Measurements from ENCODE around the gene PTGER1.

The PTGER1 gene

GRCh38 chr19:14517840-14518505, 42.8 kb upstream of the PTGER1 start, which contains the start of gene DNAJB1:
Gene DNAJB1, minus strand, starts transcription at chr19:14518397. Its CDS starts 48 bp downstream, at chr19:14518349.
- Histone ChIP-seq H3K27me3 (ENCODE audit: control insufficient read depth in 1 of 2, insufficient read depth in 1 of 2, low read length in 2 of 2) (no peaks in the 10 kb centered on the region), H3K9ac (ENCODE audit: low read length) (peak within 1 kb of the TSS; percentile 98), H3K36me3 (ENCODE audit: control insufficient read depth in 1 of 2, insufficient read depth in 2 of 2, low read depth in 1 of 2, low read length in 2 of 2) (peaks cover 32 to 39% of the 10 kb centered on the region in 2 experiments), H3K27ac (ENCODE audit: low read length, poor library complexity, severe bottlenecking) (peak within 1 kb of the TSS; percentile 91), H2AFZ (ENCODE audit: low read depth, low read length) (peak within 1 kb of the TSS; percentile 72), H4K91ac (ENCODE audit: low read length) (peak within 1 kb of the TSS; percentile 93), H2BK120ac (ENCODE audit: low read depth, low read length) (peak within 1 kb of the TSS; percentile 85), H3K4me3 (ENCODE audit: insufficient read depth in 1 of 2, low read depth in 1 of 2, low read length in 2 of 2) (peak within 1 kb of the TSS; percentile 89 to 99), H4K8ac (ENCODE audit: low read length) (peak within 1 kb of the TSS; percentile 91), H2BK5ac (ENCODE audit: low read depth, low read length, poor library complexity, severe bottlenecking) (peak within 1 kb of the TSS; percentile 94), H3K4me1 (ENCODE audit: control insufficient read depth, insufficient read depth, low read depth, low read length) (peaks cover 30% of the 10 kb centered on the region), H3K4ac (ENCODE audit: low read depth in 1 of 2, low read length in 2 of 2) (peak within 1 kb of the TSS; percentile 91 to 96), H3K18ac (ENCODE audit: low read depth in 1 of 2, low read length in 2 of 2) (peak within 1 kb of the TSS; percentile 92 to 99), H2AK5ac (ENCODE audit: low read length, severe bottlenecking) (peak within 1 kb of the TSS; percentile 82), H3K4me2 (ENCODE audit: low read length, poor library complexity, severe bottlenecking) (peak within 1 kb of the TSS; percentile 83), H3K23ac (ENCODE audit: low read length in 2 of 2) (peak within 1 kb of the TSS in 1 of 2 experiments; percentile 96), H2BK15ac (ENCODE audit: low read depth, poor library complexity, severe bottlenecking) (peak within 1 kb of the TSS; percentile 97), H3K9me3 (ENCODE audit: control insufficient read depth, low read length) (no peaks in the 10 kb centered on the region), H3K14ac (ENCODE audit: low read length in 2 of 2) (peak within 1 kb of the TSS in 1 of 2 experiments; percentile 99), H2BK12ac (ENCODE audit: low read length in 2 of 2) (peak within 1 kb of the TSS; percentile 74 to 95), H3K79me1 (replicated peaks; ENCODE audit: low read length, poor library complexity, severe bottlenecking) (peaks cover 4% of the 10 kb centered on the region)
- peak; percentile 92 for DNase-seq
- WGBS, result under 1% methylated on average over 43 of the region's 82 CpGs

- Histone ChIP-seq H3K4me3 (ENCODE audit: insufficient read depth in 1 of 2, low read depth in 1 of 2, low read length in 2 of 2) (peak overlapping the region; percentile 89 to 99), H2BK15ac (ENCODE audit: low read depth, poor library complexity, severe bottlenecking) (peak overlapping the region; percentile 30), H3K9me3 (ENCODE audit: control insufficient read depth, low read length) (no peaks in the 10 kb centered on the region), H3K4me1 (ENCODE audit: control insufficient read depth, insufficient read depth, low read depth, low read length) (peaks cover 30% of the 10 kb centered on the region), H3K27me3 (ENCODE audit: control insufficient read depth in 1 of 2, insufficient read depth in 1 of 2, low read length in 2 of 2) (no peaks in the 10 kb centered on the region), H2BK5ac (ENCODE audit: low read depth, low read length, poor library complexity, severe bottlenecking) (peak overlapping the region; percentile 36), H3K4ac (ENCODE audit: low read depth in 1 of 2, low read length in 2 of 2) (peak overlapping the region in 1 of 2 experiments; percentile 85), H4K91ac (ENCODE audit: low read length) (no peak overlapping the region), H2AK5ac (ENCODE audit: low read length, severe bottlenecking) (no peak overlapping the region), H4K8ac (ENCODE audit: low read length) (no peak overlapping the region), H3K14ac (ENCODE audit: low read length in 2 of 2) (peak overlapping the region in 1 of 2 experiments; percentile 39), H3K9ac (ENCODE audit: low read length) (peak overlapping the region; percentile 98), H2BK120ac (ENCODE audit: low read depth, low read length) (no peak overlapping the region), H3K23ac (ENCODE audit: low read length in 2 of 2) (peak overlapping the region in 1 of 2 experiments; percentile 96), H2AFZ (ENCODE audit: low read depth, low read length) (no peak overlapping the region), H2BK12ac (ENCODE audit: low read length in 2 of 2) (peak overlapping the region in 1 of 2 experiments; percentile 67), H3K4me2 (ENCODE audit: low read length, poor library complexity, severe bottlenecking) (peak overlapping the region; percentile 83), H3K27ac (ENCODE audit: low read length, poor library complexity, severe bottlenecking) (peak overlapping the region; percentile 31), H3K36me3 (ENCODE audit: control insufficient read depth in 1 of 2, insufficient read depth in 2 of 2, low read depth in 1 of 2, low read length in 2 of 2) (peaks cover 32 to 39% of the 10 kb centered on the region in 2 experiments), H3K18ac (ENCODE audit: low read depth in 1 of 2, low read length in 2 of 2) (peak overlapping the region in 1 of 2 experiments; percentile 91), H3K79me1 (replicated peaks; ENCODE audit: low read length, poor library complexity, severe bottlenecking) (peaks cover 7% of the 10 kb centered on the region)
- WGBS, result under 1% methylated on average over 25 of the region's 32 CpGs
- DNase-seq, result no peak
Measured at GRCh38 chr19:14517446-14517839, 42.3 kb upstream of the PTGER1 start.

- Histone ChIP-seq H4K91ac (ENCODE audit: low read length) (no peak overlapping the region), H4K8ac (ENCODE audit: low read length) (no peak overlapping the region), H3K79me1 (replicated peaks; ENCODE audit: low read length, poor library complexity, severe bottlenecking) (peaks cover 7% of the 10 kb centered on the region), H3K14ac (ENCODE audit: low read length in 2 of 2) (peak overlapping the region in 1 of 2 experiments; percentile 71), H3K27me3 (ENCODE audit: control insufficient read depth in 1 of 2, insufficient read depth in 1 of 2, low read length in 2 of 2) (no peaks in the 10 kb centered on the region), H2AFZ (ENCODE audit: low read depth, low read length) (no peak overlapping the region), H3K4me3 (ENCODE audit: insufficient read depth in 1 of 2, low read depth in 1 of 2, low read length in 2 of 2) (peak overlapping the region; percentile 89 to 99), H2BK15ac (ENCODE audit: low read depth, poor library complexity, severe bottlenecking) (no peak overlapping the region), H3K18ac (ENCODE audit: low read depth in 1 of 2, low read length in 2 of 2) (peak overlapping the region in 1 of 2 experiments; percentile 37), H3K9me3 (ENCODE audit: control insufficient read depth, low read length) (no peaks in the 10 kb centered on the region), H2BK5ac (ENCODE audit: low read depth, low read length, poor library complexity, severe bottlenecking) (no peak overlapping the region), H3K27ac (ENCODE audit: low read length, poor library complexity, severe bottlenecking) (peak overlapping the region; percentile 31), H3K4me2 (ENCODE audit: low read length, poor library complexity, severe bottlenecking) (peak overlapping the region; percentile 83), H3K4me1 (ENCODE audit: control insufficient read depth, insufficient read depth, low read depth, low read length) (peaks cover 30% of the 10 kb centered on the region), H3K9ac (ENCODE audit: low read length) (peak overlapping the region; percentile 98), H3K4ac (ENCODE audit: low read depth in 1 of 2, low read length in 2 of 2) (no peak overlapping the region), H3K23ac (ENCODE audit: low read length in 2 of 2) (peak overlapping the region in 1 of 2 experiments; percentile 75), H2AK5ac (ENCODE audit: low read length, severe bottlenecking) (no peak overlapping the region), H2BK12ac (ENCODE audit: low read length in 2 of 2) (peak overlapping the region in 1 of 2 experiments; percentile 7), H3K36me3 (ENCODE audit: control insufficient read depth in 1 of 2, insufficient read depth in 2 of 2, low read depth in 1 of 2, low read length in 2 of 2) (peaks cover 32 to 39% of the 10 kb centered on the region in 2 experiments), H2BK120ac (ENCODE audit: low read depth, low read length) (no peak overlapping the region)
- no peak for DNase-seq
- 56% methylated on average over 18 of the region's 22 CpGs for WGBS
Measured at GRCh38 chr19:14516746-14517438, 41.7 kb upstream of the PTGER1 start.

- WGBS, result 91% methylated on average over 15 of the region's 15 CpGs
- no peak overlapping the region for H2AK5ac ChIP-seq (ENCODE audit: low read length, severe bottlenecking)
- no peak overlapping the region for H4K8ac ChIP-seq (ENCODE audit: low read length)
- H2BK5ac ChIP-seq (ENCODE audit: low read depth, low read length, poor library complexity, severe bottlenecking), result no peak overlapping the region
- no peak overlapping the region for H3K18ac ChIP-seq (ENCODE audit: low read depth in 1 of 2, low read length in 2 of 2)
- no peak overlapping the region for H2AFZ ChIP-seq (ENCODE audit: low read depth, low read length)
- H3K27me3 ChIP-seq (ENCODE audit: control insufficient read depth in 1 of 2, insufficient read depth in 1 of 2, low read length in 2 of 2), result no peaks in the 10 kb centered on the region
- H3K4me1 ChIP-seq (ENCODE audit: control insufficient read depth, insufficient read depth, low read depth, low read length), result peaks cover 32% of the 10 kb centered on the region
- H3K14ac ChIP-seq (ENCODE audit: low read length in 2 of 2), result peak overlapping the region in 1 of 2 experiments; percentile 53
- peak overlapping the region; percentile 30 for H3K4me2 ChIP-seq (ENCODE audit: low read length, poor library complexity, severe bottlenecking)
- H3K27ac ChIP-seq (ENCODE audit: low read length, poor library complexity, severe bottlenecking), result no peak overlapping the region
- no peak overlapping the region for H3K23ac ChIP-seq (ENCODE audit: low read length in 2 of 2)
- no peak overlapping the region for H3K4ac ChIP-seq (ENCODE audit: low read depth in 1 of 2, low read length in 2 of 2)
- no peak overlapping the region for H4K91ac ChIP-seq (ENCODE audit: low read length)
- no peak overlapping the region for H2BK15ac ChIP-seq (ENCODE audit: low read depth, poor library complexity, severe bottlenecking)
- no peak overlapping the region for H2BK12ac ChIP-seq (ENCODE audit: low read length in 2 of 2)
- peak overlapping the region; percentile 98 for H3K9ac ChIP-seq (ENCODE audit: low read length)
- H3K36me3 ChIP-seq (ENCODE audit: control insufficient read depth in 1 of 2, insufficient read depth in 2 of 2, low read depth in 1 of 2, low read length in 2 of 2), result peaks cover 32 to 39% of the 10 kb centered on the region in 2 experiments
- peaks cover 7% of the 10 kb centered on the region for H3K79me1 ChIP-seq (replicated peaks; ENCODE audit: low read length, poor library complexity, severe bottlenecking)
- H2BK120ac ChIP-seq (ENCODE audit: low read depth, low read length), result no peak overlapping the region
- H3K9me3 ChIP-seq (ENCODE audit: control insufficient read depth, low read length), result no peaks in the 10 kb centered on the region
- no peak for DNase-seq
- H3K4me3 ChIP-seq (ENCODE audit: insufficient read depth in 1 of 2, low read depth in 1 of 2, low read length in 2 of 2), result peak overlapping the region in 1 of 2 experiments; percentile 99
Measured at GRCh38 chr19:14516048-14516534, 40.9 kb upstream of the PTGER1 start.

Measured in mesenchymal stem cell (in vitro differentiated cells and primary cell).